GM21390 (cell line): ENCODE results near the gene LY6G6D.

Experiments used
- ATAC-seq: cut with Tn5 transposase; IDR thresholded peaks from one replicate; pipeline ENCODE4 v1.9.1; 2021; ENCODE audit not compliant: unreplicated experiment

LY6G6D gene

DNA sequence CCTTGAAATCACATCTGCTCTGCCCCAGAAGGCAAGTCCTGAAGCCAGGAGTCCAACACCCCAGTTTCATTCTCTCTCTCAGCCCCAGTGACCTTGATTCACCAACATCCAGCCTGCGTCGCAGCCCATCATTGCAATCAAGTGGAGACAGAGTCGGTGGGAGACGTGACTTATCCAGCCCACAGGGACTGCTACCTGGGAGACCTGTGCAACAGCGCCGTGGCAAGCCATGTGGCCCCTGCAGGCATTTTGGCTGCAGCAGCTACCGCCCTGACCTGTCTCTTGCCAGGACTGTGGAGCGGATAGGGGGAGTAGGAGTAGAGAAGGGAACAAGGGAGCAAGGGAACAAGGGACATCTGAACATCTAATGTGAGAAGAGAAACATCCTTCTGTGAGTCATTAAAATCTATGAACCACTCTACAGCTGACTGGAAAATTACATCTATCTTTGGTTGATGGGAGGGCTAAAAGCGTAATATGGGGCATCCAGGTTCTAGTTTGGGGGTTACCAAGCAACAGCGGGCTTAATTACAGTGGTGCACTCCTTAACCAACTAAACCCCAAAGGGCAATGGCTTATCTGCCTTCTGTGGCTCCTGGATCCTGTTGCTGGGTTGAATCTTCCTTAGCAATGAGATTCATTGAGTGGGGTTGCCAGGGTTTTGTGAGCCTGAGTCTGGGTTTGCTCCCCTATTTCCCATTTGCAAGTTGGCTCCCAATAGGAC, 2.5 kb downstream of the LY6G6D start:
- no peak for ATAC-seq

DNA sequence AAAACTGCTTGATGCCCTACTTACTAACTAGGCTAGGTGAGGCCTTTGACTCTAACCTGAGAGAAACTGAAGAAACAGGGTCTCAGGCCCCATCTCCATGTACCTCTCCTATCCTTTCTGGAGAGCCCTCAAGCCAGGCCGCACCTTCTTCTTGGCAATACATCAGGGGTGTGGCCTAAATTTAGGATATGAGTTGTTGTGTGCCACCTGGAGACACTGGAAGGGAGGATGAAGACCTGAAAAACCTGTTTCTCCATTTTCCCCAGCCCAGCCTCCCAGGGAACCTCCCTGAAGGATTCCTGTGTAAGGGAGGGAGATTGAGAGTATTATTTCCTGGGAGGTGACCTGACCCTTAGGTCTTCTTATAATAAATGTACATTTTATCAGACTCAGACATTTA, 3.1 kb downstream of the LY6G6D start:
- ATAC-seq = no peak

DNA sequence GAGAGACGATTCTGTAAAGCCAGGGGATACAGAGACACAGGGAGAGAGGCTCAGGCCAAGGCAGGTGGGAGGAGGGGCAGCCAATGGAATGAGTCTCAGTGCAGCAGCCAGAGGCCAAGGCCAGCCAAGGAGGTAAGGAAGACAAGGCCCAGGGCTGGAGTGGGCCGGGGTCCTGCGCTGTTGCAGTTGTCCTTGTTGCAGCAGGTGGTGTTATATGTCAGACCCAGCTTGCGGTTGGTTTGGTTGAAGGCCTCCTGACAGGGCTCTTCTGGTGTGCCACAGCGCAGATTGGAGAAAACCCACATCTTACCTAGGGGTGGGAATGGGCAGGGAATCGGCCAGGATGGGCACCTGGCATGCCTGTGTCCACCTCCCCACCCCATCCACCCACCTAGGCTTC, 3.9 kb downstream of the LY6G6D start:
- no peak for ATAC-seq

DNA sequence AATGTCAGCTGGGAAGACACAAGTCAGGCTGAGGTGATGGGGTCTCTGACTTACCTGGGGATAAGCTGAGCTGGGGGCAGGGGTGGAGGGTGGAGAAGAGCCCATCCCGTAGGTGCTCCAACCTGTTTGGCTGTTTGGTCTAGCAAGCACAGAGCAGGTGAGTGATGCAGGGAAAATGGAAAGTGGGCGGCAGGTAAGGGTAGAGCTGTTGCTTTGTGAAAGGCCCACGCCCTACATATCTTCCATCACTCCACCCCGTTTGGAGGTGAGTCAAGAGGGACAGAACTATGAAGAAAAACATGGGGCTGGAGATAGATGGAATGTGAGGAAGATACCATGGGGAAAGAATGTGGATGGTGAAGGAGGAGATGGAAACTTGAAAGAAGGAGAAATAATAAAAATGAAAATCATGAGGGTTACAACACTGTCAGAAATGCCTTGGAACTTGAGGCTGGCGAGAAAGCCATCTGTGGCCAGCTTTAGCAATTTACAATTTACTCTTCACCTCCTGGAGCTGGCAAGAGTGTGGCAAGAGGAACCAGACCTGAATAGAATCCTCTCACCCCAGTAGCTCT, 5.1 kb downstream of the LY6G6D start:
- no peak for ATAC-seq

DNA sequence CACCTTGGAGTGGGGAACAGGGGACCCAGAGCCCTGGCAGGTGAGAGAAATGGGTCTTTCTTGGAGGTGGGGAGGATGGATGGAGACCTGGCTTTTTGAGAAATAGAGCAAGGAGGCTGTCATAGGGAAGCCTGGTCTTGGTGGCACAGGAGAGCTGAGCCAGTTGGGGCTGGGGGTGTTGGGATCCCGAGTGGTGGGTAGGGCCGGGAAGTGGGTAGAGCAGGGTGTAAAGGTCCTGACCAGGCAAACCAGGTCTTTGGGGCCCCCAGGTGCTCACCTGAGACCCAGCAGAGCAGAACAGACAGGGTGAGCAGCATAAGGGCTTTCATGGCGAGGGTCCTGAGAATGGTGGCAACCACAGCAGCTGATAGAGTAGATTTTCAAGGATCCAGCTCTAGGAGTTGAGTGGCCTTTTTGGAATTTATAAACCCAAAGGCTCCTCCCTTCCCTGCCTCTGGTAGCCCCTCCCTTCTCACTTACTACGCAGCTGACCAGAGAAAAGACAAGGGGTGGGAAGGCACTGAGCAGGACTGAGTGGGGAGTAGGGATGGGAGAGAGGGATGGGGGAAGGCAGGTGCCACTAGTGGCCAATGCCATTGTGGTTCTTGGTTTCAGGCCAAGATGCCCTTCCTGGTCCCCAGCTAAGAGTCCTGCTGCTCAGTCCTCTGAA, 6.3 kb downstream of the LY6G6D start, which contains the start of gene LY6G6C:
LY6G6C (minus strand) TSS at position 396 of the 670 bp plus-strand sequence; CDS start at position 329, 67 bp downstream.
- no peak for ATAC-seq

DNA sequence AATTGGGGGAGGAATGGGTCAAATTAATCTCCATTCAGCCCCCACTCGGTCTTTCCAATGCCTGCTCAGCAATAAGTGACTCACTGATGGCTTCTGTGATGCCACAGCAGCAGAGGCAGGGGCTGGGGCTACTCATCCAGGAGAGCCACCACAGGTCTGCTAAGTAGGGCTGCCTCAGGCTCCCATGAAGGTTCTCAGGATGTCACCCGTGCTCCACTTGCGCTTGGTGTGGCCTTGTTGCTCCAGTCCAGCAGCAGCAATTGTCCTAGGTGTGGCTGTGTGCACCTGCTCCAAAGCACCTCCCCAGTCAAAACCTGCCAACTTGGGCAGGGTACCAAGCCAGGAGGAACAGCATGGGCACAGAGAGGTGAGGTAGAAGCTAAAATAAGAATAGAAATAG, 7.0 kb downstream of the LY6G6D start:
- ATAC-seq = no peak

DNA sequence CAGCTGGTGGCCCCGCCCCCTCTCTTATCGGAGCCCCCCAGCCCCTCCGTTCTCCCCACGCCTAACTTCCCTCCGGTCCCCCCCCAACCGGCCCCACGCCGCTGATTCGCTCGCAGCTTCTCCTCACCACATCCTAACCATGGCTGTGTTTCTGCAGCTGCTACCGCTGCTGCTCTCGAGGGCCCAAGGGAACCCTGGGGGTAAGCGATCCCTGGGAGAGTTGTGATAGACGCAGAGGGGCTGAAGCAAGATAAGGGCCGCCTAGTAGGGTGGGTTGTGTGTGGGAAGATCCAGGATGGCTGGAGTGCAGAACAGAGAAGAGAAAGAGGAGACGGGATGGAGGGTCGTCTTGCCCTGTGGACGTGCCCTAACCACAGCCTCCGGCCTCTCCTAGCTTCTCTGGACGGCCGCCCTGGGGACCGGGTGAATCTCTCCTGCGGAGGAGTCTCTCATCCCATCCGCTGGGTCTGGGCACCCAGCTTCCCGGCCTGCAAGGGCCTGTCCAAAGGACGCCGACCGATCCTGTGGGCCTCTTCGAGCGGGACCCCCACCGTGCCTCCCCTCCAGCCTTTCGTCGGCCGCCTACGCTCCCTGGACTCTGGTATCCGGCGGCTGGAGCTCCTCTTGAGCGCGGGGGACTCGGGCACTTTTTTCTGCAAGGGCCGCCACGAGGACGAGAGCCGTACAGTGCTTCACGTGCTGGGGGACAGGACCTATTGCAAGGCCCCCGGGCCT, 8.3 kb downstream of the LY6G6D start, which contains the start of gene MPIG6B:
MPIG6B (plus strand) TSS at position 129 of the 735 bp plus-strand sequence; CDS start at position 140, 11 bp downstream.
- no peak for ATAC-seq

DNA sequence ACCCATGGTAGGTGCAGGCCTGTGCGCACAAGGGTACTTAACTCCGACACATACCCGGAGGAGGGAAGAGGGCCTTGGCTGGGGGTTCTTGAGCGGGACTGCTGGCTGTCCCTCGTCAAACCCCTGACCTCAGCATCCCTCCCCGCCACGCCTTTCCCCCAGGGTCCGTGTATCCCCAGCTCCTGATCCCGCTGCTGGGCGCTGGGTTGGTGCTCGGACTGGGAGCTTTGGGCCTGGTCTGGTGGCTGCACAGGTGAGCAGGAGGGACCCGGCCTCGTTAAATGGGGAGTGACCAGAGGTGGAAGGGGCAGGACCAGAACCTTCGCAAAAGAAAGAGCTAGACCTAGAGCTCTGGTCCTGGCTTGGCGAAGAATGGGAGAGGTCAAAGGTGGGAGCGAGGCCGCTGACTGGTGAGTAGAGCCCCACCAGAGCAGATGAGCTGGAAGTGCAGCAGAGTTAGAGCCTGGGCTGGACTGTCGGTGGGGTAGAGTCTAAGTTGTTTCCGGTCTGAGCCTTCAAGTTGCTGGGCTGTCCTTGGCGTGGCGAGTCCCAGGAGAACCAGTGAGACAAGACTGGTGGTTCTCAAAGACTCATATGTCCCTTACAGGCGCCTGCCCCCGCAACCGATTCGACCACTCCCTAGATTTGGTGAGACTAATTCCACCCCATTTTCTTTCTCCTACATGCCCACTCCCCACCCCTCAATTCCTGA, 9.0 kb downstream of the LY6G6D start:
- ATAC-seq = no peak

DNA sequence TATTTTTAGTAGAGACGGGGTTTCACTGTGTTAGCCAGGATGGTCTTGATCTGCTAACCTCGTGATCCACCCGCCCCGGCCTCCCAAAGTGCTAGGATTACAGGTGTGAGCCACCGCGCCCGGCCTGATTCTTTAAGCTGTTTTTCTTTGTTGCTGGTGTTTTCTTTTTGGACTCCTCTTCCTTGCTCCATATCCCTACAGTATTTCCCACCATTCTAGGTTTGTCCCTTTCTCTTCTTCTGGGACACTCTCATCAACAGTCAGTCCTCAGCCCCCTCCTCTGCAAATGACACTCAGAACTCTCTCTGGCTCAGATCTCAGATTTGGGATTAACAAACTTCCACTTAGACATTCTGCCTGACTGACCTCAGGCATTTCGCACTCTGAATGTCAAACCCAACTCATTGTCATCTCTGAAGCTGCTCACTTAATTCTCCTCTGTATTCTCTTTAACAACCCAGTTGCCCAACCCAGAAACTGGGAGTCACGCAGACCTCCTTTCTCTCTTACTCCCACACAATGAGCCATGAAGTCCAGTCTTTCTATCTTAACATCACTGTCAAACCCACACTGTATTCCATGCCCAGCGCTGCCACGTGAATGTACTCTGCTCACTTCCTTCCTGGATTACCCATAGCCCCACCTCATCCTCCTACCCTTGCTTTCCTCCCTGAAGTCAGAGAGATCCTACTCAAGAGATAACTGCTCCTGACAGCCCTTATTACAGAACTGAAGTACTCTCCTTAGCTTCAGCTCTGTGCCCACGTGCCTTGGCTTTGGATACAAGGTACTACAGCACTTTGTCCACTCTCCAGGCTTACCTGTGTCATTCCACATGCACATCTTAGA, 10.6 kb downstream of the LY6G6D start:
- no peak for ATAC-seq

DNA sequence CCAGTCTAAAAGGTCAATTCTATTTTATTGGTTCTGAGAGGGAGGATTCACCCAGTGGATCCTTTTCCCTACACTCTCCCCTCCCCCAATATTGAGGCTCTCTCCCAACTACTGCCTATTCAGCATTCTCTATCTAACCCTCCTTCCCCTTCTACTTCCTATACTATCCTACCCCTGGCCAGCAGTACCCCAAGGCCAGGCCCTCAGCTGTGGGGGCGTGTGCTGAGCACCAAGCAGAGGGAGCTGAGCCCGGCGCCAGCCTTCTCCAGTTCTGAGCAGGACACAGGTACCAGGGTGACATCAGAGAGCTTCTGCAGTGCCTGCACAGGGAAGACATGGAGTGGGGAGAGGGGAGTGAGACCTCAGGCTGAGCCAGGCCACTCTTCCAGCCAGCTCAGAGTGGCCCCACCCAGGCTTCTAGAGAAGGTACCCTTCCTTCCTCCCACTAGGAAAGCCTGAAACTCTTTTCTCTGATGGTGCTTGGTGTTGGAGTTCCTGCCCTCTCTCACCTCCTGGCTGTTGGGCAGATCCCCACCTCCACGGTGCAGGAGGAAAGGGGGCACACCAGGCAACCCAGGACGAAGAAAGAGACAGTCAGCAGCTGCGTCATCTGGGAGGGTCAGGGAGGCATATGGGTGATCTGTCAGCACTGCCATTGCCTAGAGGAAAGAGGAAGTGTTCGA, 12.0 kb downstream of the LY6G6D start:
- no peak for ATAC-seq

DNA sequence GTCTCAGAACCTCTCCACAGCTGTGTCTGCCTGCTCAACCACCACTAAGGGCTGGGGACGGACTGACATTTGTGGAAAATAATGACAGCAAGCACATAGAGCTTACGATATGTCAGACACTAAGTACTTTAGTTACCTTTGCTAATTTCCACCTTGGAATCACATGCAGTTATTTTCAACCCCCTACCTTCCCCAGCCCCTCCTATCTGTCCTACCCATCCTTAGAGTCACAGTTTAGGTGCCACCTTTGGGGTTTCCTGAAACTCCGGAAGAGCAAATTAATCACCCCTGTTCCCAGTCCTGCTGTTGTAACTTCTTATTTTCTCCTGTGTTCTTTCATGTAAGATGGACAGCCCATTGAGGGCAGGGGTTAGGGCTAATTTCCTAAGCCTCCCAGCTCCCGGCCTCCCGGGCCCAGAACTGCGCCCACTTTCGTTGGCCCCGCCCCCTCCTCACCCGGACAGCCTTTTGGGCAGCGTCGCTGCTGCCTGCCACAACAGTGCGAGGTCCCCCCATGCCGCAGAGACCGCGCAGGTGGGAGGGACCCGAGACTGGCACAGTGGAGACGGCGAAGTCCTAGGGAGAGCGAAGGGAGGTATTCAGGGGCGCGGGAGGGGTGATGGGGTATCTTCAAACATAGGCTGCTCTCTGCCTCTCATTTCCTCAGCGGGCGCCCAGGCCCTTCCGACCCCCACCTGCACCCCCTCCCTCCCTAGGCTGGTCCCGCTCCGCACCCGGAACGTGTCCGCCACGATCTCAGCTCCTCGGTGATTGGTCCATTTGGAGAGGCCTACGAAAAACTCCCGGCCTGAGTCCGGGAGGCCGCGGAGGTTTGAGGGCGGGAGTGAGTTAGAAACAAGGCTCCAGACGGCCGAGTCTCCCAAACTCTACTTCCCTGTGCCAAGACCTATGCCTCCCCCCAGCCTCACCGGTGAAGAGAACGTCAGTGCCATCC, 12.8 kb downstream of the LY6G6D start:
- no peak for ATAC-seq

DNA sequence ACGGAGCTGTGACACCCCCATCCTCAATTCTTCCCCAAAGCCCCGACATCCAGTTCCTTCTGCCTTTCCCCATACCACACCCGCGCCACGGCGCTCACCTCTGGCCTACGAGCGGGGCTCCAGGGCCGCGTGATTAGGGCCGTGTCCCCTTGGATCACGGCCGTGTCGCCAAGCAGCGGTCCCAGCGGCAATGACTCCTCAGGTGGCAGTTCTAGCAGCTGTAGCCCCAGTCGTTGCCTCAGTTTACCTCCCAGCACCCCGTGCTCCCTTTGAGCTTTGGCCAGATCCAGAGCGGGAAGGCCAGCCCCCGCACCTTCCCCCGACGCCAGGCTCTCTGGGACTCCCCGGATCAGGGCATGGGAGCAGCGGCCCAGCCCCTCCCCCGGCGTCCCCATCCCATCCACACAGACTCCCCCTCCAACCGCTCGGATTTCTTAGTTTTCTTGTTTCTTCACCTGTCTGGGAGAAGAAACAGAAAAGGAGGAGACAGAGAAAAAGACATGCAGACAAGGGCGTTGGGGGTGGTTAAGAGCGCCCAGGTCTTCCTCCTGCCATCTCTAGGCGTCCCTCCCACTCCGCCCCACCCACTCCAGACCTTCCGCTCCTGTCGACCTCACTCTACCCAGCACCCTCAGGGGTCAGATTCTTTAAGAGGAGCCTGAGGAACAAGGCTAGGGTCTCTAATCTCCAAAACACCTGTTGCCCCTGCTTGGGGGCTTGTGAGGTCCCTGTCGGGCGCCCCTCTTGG, 13.8 kb downstream of the LY6G6D start, which contains the start of gene DDAH2:
DDAH2 (minus strand) TSS at position 533 of the 748 bp plus-strand sequence; CDS start at position 395, 138 bp downstream.
- ATAC-seq = no peak

DNA sequence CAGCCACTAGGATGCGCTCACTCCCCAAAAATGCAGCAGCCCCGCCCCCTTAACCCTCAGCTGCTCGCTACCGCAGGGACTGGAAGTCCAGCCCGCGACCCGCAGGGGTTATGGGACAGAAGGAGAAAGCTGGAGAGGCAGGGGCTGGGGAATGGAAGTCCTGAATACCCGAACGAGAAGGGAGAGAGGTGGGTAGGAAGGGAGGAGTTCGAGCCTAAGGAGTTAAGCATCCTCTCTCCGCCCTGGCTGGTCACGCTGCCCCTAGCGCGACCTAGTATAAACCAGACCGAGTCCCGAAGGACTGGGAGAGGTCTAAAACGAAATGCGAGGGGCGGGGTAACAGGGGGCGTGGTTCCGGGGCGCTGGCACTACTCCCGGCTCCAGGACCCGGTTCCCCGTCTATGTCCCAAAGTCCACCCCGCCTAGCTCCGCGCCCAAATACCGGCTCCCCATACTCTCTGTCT, 14.4 kb downstream of the LY6G6D start:
- ATAC-seq = peak; percentile 45

DNA sequence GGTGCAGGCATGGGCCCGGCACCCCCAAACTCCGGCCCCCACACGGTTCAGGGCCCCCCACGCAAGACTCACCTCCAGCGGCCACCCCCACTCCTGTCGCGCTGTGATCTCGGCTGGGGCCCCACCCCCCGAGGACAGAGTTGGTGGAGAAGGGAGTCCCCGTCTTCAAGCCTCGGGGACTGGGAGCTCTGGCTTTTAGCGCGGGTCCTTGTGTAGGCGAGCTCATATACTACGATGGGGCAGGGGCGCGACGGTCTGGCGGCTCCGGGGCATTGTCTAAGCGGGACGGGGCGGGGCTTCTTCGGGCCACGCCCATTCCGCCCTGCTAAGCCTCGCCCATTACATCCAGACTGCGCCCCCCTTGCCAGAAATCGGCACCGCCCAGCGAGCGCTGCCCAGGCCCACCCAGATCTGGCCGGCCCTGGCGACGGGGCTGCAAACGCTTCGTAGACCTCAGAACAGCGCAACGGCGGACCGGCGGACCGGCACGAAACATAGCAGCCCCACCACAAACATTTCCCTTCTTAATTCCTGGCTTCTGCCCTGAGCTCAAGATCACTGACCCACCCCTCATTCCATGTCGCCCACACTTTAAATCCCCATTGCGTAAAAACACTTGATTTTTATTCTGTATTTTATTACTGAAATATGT, 15.0 kb downstream of the LY6G6D start:
- peak; percentile 33 for ATAC-seq

DNA sequence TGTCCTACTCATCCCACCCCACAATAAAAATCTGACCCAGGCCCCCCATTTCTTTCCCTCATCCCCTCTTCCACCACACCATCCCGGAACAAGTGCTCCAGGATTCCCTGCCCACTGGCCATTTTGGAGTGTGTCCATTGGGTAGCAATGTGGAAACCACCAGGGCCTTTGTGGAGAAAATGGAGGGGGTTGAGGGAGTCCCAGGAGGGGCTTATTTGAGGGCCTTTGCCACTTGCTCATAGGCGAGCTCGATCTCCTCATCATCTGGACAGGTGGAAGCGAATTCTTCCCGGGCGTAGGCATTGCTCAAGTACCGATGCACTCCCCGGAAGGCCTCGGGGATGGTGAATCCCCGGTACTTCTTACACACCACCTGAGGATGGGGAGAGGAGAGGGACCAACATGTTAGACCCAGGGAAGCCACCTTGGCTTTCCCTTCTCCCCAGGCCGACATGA, 15.5 kb downstream of the LY6G6D start:
- no peak for ATAC-seq

DNA sequence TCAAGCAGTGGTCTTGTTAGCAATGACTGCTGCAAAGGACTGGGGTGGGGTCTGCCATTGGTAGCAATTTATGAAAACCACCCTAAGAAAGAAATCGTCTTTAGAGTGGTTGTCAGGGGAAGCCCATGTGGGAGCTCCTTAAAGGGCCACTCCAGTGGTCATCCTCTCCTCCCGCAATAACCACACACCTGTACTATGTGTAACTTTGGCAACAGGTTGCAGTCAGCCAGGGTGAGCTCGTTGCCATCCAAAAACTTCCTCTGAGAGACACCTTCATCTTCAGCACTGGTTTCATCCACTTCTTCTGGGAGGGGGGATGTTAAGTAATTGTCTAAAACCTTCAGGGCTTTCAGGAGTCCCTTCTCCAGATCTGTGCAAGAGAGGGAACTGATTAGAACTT, 16.9 kb downstream of the LY6G6D start:
- no peak for ATAC-seq

DNA sequence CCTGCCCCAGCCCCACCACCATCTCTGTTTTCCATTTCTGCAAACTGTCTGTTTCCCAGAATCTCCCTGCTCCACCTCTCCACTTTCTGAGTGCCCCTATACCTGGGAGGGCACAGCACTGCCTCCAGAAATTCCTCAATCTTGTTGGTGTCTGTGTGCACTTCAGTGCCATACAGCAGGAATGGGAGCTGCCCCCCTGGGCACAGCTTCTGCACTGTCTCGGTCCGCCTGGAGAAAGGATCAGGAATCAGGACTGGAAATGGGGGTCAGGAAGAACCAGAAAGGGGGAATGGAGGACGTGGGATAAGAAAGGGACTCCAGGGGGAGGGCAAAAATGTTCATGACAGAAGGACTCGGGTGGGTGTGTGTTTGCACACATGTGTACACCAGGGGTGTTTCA, 18.6 kb downstream of the LY6G6D start:
- no peak for ATAC-seq
